ENCODE data around the gene TFF1.

The TFF1 gene

GRCh38 chr21:42388740-42389448 is 22.6 kb upstream of the TFF1 start:
- Histone ChIP-seq H3K27me3 (replicated peaks; ENCODE audit: control insufficient read depth, insufficient read depth, low read length) (no peaks in the 10 kb centered on the region), H3K4me3 (replicated peaks; ENCODE audit: low read depth, low read length) (no peak overlapping the region), H3K36me3 (ENCODE audit: control insufficient read depth, insufficient read depth, low read length) (no peaks in the 10 kb centered on the region)
- no peak for DNase-seq (ENCODE audit: extremely low read depth, insufficient read length)
- TF ChIP-seq, protein P1, sequence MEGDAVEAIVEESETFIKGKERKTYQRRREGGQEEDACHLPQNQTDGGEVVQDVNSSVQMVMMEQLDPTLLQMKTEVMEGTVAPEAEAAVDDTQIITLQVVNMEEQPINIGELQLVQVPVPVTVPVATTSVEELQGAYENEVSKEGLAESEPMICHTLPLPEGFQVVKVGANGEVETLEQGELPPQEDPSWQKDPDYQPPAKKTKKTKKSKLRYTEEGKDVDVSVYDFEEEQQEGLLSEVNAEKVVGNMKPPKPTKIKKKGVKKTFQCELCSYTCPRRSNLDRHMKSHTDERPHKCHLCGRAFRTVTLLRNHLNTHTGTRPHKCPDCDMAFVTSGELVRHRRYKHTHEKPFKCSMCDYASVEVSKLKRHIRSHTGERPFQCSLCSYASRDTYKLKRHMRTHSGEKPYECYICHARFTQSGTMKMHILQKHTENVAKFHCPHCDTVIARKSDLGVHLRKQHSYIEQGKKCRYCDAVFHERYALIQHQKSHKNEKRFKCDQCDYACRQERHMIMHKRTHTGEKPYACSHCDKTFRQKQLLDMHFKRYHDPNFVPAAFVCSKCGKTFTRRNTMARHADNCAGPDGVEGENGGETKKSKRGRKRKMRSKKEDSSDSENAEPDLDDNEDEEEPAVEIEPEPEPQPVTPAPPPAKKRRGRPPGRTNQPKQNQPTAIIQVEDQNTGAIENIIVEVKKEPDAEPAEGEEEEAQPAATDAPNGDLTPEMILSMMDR (IDR thresholded peaks at IDR 0.05; ENCODE audit: insufficient read depth, low read length, poor library complexity, severe bottlenecking): no peak

GRCh38 chr21:42387843-42388340 is 21.6 kb upstream of the TFF1 start:
- TF ChIP-seq, protein P1 (IDR thresholded peaks at IDR 0.05; ENCODE audit: insufficient read depth, low read length, poor library complexity, severe bottlenecking): no peak
- no peak for DNase-seq (ENCODE audit: extremely low read depth, insufficient read length)
- Histone ChIP-seq H3K27me3 (replicated peaks; ENCODE audit: control insufficient read depth, insufficient read depth, low read length) (no peaks in the 10 kb centered on the region), H3K36me3 (ENCODE audit: control insufficient read depth, insufficient read depth, low read length) (no peaks in the 10 kb centered on the region), H3K4me3 (replicated peaks; ENCODE audit: low read depth, low read length) (no peak overlapping the region)

- H3K27me3 ChIP-seq (replicated peaks; ENCODE audit: control insufficient read depth, insufficient read depth, low read length): no peaks in the 10 kb centered on the region
- DNase-seq (ENCODE audit: extremely low read depth, insufficient read length): no peak
Measured at GRCh38 chr21:42387164-42387563, 20.8 kb upstream of the TFF1 start.

DNA sequence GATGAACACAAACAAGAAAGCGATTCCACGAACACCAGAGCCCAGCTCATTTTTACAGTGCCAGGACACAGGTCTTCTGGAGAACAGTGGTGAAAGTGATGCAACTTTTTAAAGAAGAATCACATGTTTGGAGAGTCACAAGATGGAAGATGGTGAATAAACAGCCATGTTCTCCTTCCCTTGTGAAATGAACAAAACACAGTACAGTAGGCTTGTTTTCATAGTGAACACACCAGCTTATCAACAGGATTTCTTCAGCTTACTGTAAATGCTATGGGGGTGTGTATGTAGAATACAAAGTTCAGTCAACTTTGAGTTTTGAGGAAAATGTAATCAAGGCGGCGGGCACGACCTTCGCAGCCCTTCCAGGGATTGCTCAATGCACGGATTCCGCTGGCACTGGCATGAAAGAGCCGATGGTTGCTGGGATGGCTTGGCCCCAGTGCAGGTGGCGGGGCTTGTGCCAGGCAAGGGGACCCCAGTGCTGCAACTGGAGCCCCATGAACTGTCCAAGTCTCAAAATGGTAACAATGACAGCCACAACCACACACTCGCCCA is 19.8 kb upstream of the TFF1 start:
- no peaks in the 10 kb centered on the region for H3K27me3 ChIP-seq (replicated peaks; ENCODE audit: control insufficient read depth, insufficient read depth, low read length)
- H3K36me3 ChIP-seq (ENCODE audit: control insufficient read depth, insufficient read depth, low read length): no peaks in the 10 kb centered on the region
- no peak for DNase-seq (ENCODE audit: extremely low read depth, insufficient read length)
- no peak overlapping the region for H3K4me3 ChIP-seq (replicated peaks; ENCODE audit: low read depth, low read length)
- TF ChIP-seq, protein P1 (IDR thresholded peaks at IDR 0.05; ENCODE audit: insufficient read depth, low read length, poor library complexity, severe bottlenecking): no peak

More at GRCh38 chr21:42387164-42387563, 20.8 kb upstream of the TFF1 start:
- H3K36me3 ChIP-seq (ENCODE audit: control insufficient read depth, insufficient read depth, low read length): no peaks in the 10 kb centered on the region
- H3K4me3 ChIP-seq (replicated peaks; ENCODE audit: low read depth, low read length): no peak overlapping the region
- TF ChIP-seq, protein P1 (IDR thresholded peaks at IDR 0.05; ENCODE audit: insufficient read depth, low read length, poor library complexity, severe bottlenecking): no peak

DNA sequence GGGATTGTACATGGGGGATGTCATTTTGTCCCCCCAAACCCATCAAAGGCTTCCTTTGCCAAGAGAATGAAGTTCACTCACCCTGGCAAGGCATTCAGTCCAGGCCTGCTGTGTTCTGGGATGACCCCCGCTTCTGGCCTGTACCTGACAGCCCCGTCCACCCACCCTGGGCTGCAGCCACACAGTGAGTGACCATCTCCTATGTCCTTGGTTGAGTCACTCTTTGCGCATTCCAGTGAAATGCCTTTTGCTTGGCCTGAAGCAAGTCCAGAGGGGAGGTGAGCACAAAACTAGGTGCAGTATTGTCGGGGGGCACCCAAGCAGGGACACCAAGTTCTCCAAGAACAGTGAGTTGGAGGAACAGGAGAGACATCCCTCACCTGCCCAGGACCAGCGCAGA is 19.3 kb upstream of the TFF1 start:
- no peak for DNase-seq (ENCODE audit: extremely low read depth, insufficient read length)
- TF ChIP-seq, protein P1 (IDR thresholded peaks at IDR 0.05; ENCODE audit: insufficient read depth, low read length, poor library complexity, severe bottlenecking): no peak
- H3K4me3 ChIP-seq (replicated peaks; ENCODE audit: low read depth, low read length): no peak overlapping the region
- H3K27me3 ChIP-seq (replicated peaks; ENCODE audit: control insufficient read depth, insufficient read depth, low read length): no peaks in the 10 kb centered on the region
- no peaks in the 10 kb centered on the region for H3K36me3 ChIP-seq (ENCODE audit: control insufficient read depth, insufficient read depth, low read length)

All from GM06990 (cell line).